HEK293T (cell line): ENCODE results near the gene PROCA1.

Experiments
- CTCF ChIA-PET: fragments of 350-600 bp; formaldehyde crosslinking; extraction: SDS; loops from one replicate; lab custom pipeline; 2021; ENCODE audit warnings: antibody characterized with exemption, inconsistent platforms; lab: Yijun Ruan, JAX
- POLR2A ChIA-PET: fragments of 350-600 bp; formaldehyde crosslinking; extraction: SDS; loops from one replicate; lab custom pipeline; 2020; ENCODE audit warnings: antibody characterized with exemption, inconsistent platforms; lab: Yijun Ruan, JAX
- DNase-seq: peaks from one replicate; pipeline ENCODE4 v3.0.0; 2012; ENCODE audit warnings: mixed read lengths; ENCODE audit errors: extremely low spot score
- ARNT ChIP-seq: fragments of 450-650 bp; IDR thresholded peaks from 2 replicates; pipeline ENCODE4 v1.6.1; 2017; ENCODE audit warnings: mild to moderate bottlenecking
- BHLHE40 ChIP-seq: fragments of 450-650 bp; IDR thresholded peaks from 2 replicates; pipeline ENCODE4 v1.6.1; 2016; ENCODE audit warnings: mild to moderate bottlenecking, moderate library complexity, borderline replicate concordance
- CTBP1 ChIP-seq: fragments of 450-650 bp; IDR thresholded peaks from 2 replicates; pipeline ENCODE4 v1.6.1; 2016; ENCODE audit warnings: borderline replicate concordance
- ELF4 ChIP-seq: fragments of 450-650 bp; IDR thresholded peaks from 2 replicates; pipeline ENCODE4 v1.6.1; 2017; ENCODE audit warnings: antibody characterized with exemption
- FOXA1 ChIP-seq: fragments of 450-650 bp; IDR thresholded peaks from 2 replicates; pipeline ENCODE4 v1.6.1; 2016; ENCODE audit warnings: mild to moderate bottlenecking
- FOXK2 ChIP-seq: fragments of 450-650 bp; IDR thresholded peaks from 2 replicates; pipeline ENCODE4 v1.6.1; 2016; ENCODE audit warnings: mild to moderate bottlenecking
- FOXM1 ChIP-seq: fragments of 450-650 bp; IDR thresholded peaks from 2 replicates; pipeline ENCODE4 v1.6.1; 2017; ENCODE audit warnings: mild to moderate bottlenecking, borderline replicate concordance
- HDGF ChIP-seq: fragments of 450-650 bp; IDR thresholded peaks from 2 replicates; pipeline ENCODE4 v1.6.1; 2017; ENCODE audit warnings: antibody characterized with exemption, borderline replicate concordance
- L3MBTL2 ChIP-seq: fragments of 450-650 bp; conservative IDR thresholded peaks from 2 replicates; pipeline ENCODE4 v1.6.1; 2016; ENCODE audit warnings: mild to moderate bottlenecking
- LEF1 ChIP-seq: fragments of 450-650 bp; IDR thresholded peaks from 2 replicates; pipeline ENCODE4 v1.6.1; 2017; ENCODE audit warnings: mild to moderate bottlenecking, borderline replicate concordance
- NFRKB ChIP-seq: fragments of 450-650 bp; IDR thresholded peaks from 2 replicates; pipeline ENCODE4 v1.6.1; 2016; ENCODE audit warnings: mild to moderate bottlenecking, moderate library complexity
- PKNOX1 ChIP-seq: fragments of 450-650 bp; IDR thresholded peaks from 2 replicates; pipeline ENCODE4 v1.6.1; 2016
- SP1 ChIP-seq: fragments of 450-650 bp; IDR thresholded peaks from 2 replicates; pipeline ENCODE4 v1.6.1; 2017
- SUZ12 ChIP-seq: fragments of 450-650 bp; IDR thresholded peaks from 2 replicates; pipeline ENCODE4 v1.6.1; 2016; ENCODE audit warnings: mild to moderate bottlenecking
- TARDBP ChIP-seq: fragments of 450-650 bp; IDR thresholded peaks from 2 replicates; pipeline ENCODE4 v1.6.1; 2016
- ZNF384 ChIP-seq: fragments of 450-650 bp; IDR thresholded peaks from 2 replicates; pipeline ENCODE4 v1.6.1; 2016

The PROCA1 gene

DNA sequence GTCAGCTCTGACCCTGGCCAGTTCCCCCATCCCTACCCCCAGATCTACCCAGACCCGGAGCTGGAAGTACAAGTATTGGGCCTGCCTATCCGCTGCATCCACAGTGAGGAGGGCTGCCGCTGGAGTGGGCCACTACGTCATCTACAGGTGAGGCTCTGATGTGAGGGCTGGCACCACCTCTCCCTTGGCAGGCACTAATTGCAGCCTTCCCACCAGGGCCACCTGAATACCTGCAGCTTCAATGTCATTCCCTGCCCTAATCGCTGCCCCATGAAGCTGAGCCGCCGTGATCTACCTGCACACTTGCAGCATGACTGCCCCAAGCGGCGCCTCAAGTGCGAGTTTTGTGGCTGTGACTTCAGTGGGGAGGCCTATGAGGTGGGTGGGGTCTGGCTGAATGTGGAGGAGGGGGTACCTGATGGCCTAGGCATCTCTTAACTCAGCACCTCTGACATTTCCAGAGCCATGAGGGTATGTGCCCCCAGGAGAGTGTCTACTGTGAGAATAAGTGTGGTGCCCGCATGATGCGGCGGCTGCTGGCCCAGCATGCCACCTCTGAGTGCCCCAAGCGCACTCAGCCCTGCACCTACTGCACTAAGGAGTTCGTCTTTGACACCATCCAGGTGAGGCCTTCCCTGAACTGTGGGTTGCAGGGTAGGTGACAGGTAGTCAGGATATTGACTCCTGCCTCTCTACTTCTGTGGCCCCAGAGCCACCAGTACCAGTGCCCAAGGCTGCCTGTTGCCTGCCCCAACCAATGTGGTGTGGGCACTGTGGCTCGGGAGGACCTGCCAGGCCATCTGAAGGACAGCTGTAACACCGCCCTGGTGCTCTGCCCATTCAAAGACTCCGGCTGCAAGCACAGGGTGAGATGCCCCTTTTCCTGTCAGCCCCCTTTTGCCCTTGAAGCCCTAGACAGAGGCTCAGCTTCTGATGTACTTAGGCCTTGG lies 36.4 kb upstream of the PROCA1 start:
- no peak for DNase-seq
- POLR2A ChIA-PET, result interaction anchor here (0.7 to 17.2 kb wide), 6 partner anchors 18 to 103 kb away, joined by 3 to 409 read pairs (median 8); partner anchors contain the start of genes BLTP2, FAM222B, NEK8 and RPL23A
- TF ChIP-seq TARDBP (no peak), ARNT (no peak), NFRKB (no peak), HDGF (no peak), BHLHE40 (no peak), FOXA1 (no peak), SP1 (no peak), FOXM1 (no peak), ELF4 (no peak), SUZ12 (no peak), LEF1 (no peak), L3MBTL2 (no peak), ZNF384 (no peak), PKNOX1 (no peak), FOXK2 (no peak), CTBP1 (no peak)
- CTCF ChIA-PET, result interaction anchor here (1.6 to 9.3 kb wide), 2 partner anchors 16 to 22 kb away, joined by 6 to 185 read pairs; partner anchors contain the start of genes NEK8 and TLCD1

DNA sequence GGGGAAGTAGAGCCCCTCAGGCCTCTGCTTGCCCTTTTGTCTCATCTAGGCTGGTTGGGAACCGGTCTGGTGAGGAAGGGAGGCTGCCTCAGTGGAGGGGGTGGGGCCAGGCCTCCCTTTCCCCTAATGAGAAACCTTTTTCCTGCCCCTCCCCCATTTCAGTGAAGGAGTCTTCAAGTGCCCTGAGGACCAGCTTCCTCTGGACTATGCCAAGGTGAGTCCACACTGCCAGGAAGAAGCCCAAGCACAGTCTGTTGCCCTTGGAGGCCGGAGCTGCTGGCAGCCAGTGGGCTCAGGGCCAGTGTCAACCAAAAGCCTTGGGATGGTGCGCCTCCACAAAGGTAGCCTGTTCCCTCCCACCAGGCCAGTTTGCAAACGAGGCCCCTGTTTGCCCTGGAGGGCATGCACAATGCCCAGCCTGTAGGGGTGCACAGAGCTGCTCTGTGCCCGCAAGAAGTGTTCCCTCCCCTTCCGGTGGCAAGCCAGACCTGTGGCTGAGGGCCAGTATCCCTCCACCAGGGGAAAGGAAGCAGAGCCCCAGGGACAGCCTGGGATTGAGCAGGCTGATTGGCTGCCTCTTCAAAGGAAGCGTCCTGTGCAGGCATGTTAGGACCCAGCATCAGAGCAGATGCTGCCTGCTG lies 35.5 kb upstream of the PROCA1 start:
- CTCF ChIA-PET, result interaction anchor here (0.6 to 9.3 kb wide), 4 partner anchors 13 to 103 kb away, joined by 3 to 185 read pairs (median 5); partner anchors contain the start of genes NEK8 and TLCD1
- TF ChIP-seq CTBP1, result no peak
- no peak for TF ChIP-seq SP1
- TF ChIP-seq ARNT, result no peak
- TF ChIP-seq FOXM1, result no peak
- no peak for TF ChIP-seq ZNF384
- no peak for TF ChIP-seq FOXK2
- TF ChIP-seq NFRKB, result no peak
- TF ChIP-seq ELF4, result no peak
- no peak for TF ChIP-seq L3MBTL2
- TF ChIP-seq SUZ12, result no peak
- no peak for TF ChIP-seq PKNOX1
- TF ChIP-seq FOXA1, result no peak
- no peak for TF ChIP-seq TARDBP
- no peak for DNase-seq
- POLR2A ChIA-PET, result interaction anchor here (0.9 to 17.2 kb wide), 4 partner anchors 16 to 96 kb away, joined by 3 to 409 read pairs (median 7); partner anchors contain the start of genes NEK8, RPL23A and TLCD1

DNA sequence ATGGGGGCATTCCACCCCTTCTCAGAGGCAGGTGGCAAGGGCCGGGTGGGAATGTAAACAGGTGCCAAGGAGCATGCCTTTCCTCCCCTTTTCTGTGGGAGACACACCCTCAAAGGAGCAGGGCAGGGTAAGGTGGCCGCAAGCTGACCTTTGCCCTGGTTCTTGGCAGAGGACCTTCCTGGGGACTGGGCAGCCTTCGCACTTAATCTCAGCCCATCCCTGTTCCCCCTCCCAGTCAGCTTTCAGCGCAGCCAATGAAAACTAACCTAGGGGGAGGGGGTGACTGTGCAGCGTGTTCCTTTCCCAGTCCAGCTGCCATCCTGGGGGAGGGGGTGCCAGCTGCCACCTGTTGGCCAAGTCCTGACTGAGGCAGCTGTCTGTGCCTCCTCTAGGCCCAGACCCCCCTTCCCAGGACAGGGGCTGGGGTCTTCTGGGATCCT lies 34.9 kb upstream of the PROCA1 start:
- TF ChIP-seq BHLHE40 (no peak), FOXA1 (no peak), FOXM1 (no peak), LEF1 (no peak), ELF4 (no peak), PKNOX1 (no peak), SUZ12 (no peak), FOXK2 (no peak), ARNT (no peak), NFRKB (no peak), SP1 (no peak), TARDBP (no peak), HDGF (no peak), L3MBTL2 (no peak), ZNF384 (no peak)
- DNase-seq, result no peak
- ChIA-PET CTCF (interaction anchor here (0.6 to 9.3 kb wide), 4 partner anchors 13 to 103 kb away, joined by 3 to 185 read pairs (median 5); partner anchors contain the start of genes NEK8 and TLCD1), POLR2A (interaction anchor here (0.9 to 17.2 kb wide), 4 partner anchors 17 to 96 kb away, joined by 3 to 409 read pairs (median 7); partner anchors contain the start of genes NEK8, RPL23A and TLCD1)

DNA sequence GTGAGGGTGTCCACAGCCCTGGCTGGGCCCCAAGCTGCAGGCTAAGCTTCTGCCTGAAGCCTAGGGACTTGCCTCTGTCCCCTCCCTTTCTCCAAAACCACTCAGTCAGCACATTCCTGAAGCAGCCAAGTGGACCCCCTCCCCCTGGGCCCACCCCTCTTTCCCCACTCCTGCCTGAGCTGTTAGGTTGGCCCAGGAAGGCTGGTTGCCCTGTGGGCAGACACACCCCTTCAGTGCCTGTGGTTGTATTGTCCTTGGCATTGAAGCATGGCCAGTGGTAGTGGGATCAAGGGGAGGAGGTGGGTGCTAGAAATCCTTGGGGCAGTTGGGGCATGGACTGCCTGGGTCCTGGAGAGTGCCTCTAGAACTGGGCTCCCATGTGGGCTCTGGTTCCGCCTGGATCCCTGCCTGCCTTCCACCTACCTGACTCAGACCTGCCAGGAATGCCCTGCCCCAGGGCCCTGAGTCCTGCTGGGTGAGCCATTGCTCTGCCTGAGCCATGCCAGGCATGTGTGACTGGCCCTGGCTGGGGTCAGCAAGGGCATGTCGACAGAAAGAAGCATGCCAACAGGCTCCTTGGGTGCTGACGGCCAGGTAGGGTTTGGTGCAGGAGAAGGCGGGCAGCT lies 34.2 kb upstream of the PROCA1 start:
- POLR2A ChIA-PET, result interaction anchor here (0.8 to 17.2 kb wide), 9 partner anchors 12 to 204 kb away, joined by 3 to 409 read pairs (median 5); partner anchors contain the start of genes FAM222B, NEK8, RPL23A and TLCD1
- no peak for DNase-seq
- no peak for TF ChIP-seq CTBP1
- TF ChIP-seq ELF4, result no peak
- no peak for TF ChIP-seq SUZ12
- no peak for TF ChIP-seq FOXA1
- no peak for TF ChIP-seq NFRKB
- TF ChIP-seq FOXM1, result no peak
- TF ChIP-seq HDGF, result no peak
- no peak for TF ChIP-seq SP1
- TF ChIP-seq PKNOX1, result no peak
- no peak for TF ChIP-seq TARDBP
- CTCF ChIA-PET, result interaction anchor here (0.5 to 9.3 kb wide), 4 partner anchors 18 to 61 kb away, joined by 4 to 185 read pairs (median 6); partner anchors contain the start of genes NEK8 and TLCD1
